ENCODE data around the gene TMEM50A.
"Not testable (repeated sequence)": the region's sequence is repeated elsewhere in the genome, so short reads cannot be mapped to it uniquely, and the experiment has no call there.

GRCh38 chr1:25388691-25389090, 50.6 kb downstream of the TMEM50A start:
- not testable (repeated sequence) for TF ChIP-seq CTCF (IDR thresholded peaks at IDR 0.05); EZH2 (IDR thresholded peaks at IDR 0.05; ENCODE audit: borderline replicate concordance, insufficient read depth, low read depth, low read length, poor library complexity, severe bottlenecking)
